HEK293 (cell line): ENCODE results near the gene TEAD3.

Experiments
- CTCF ChIA-PET: fragments of 350-600 bp; formaldehyde crosslinking; extraction: SDS; loops from one replicate; lab custom pipeline; 2021; ENCODE audit warnings: antibody characterized with exemption; lab: Yijun Ruan, JAX
- POLR2A ChIA-PET: fragments of 300-600 bp; formaldehyde crosslinking; extraction: SDS; loops from one replicate; lab custom pipeline; 2020; ENCODE audit warnings: antibody characterized with exemption, inconsistent platforms; lab: Yijun Ruan, JAX
- H3K27ac ChIP-seq: fragments of 200-500 bp; sonication (Bioruptor generic); 2 replicates; pipeline ENCODE4 v1.5.1; 2014; ENCODE audit warnings: low read depth, low read length, control low read depth, inconsistent platforms; ENCODE audit errors: extremely low read depth
- H3K36me3 ChIP-seq, 2 experiments: fragments of 200-500 bp in 1 of 2; sonication (Bioruptor generic) in 1 of 2; 1 replicate in 1 of 2; 2 replicates in 1 of 2; pipeline ENCODE4 v1.5.1; 2014 to 2017; ENCODE audit warnings: inconsistent platforms in 2 of 2, low read length in 2 of 2; ENCODE audit not compliant: control insufficient read depth in 2 of 2, insufficient read depth in 1 of 2
- H3K4me1 ChIP-seq: fragments of 200-500 bp; sonication (Bioruptor generic); 2 replicates; pipeline ENCODE4 v1.5.1; 2014; ENCODE audit warnings: mild to moderate bottlenecking, low read length, inconsistent platforms; ENCODE audit not compliant: control insufficient read depth, insufficient read depth
- H3K4me3 ChIP-seq: 2 replicates; pipeline ENCODE4 v1.5.1; 2011; ENCODE audit warnings: low read depth, mild to moderate bottlenecking, control low read depth, low read length, moderate library complexity
- H3K9me3 ChIP-seq: fragments of 200-500 bp; sonication (Bioruptor generic); 2 replicates; pipeline ENCODE4 v1.5.1; 2014; ENCODE audit warnings: low read depth, low read length, inconsistent platforms; ENCODE audit not compliant: control insufficient read depth, insufficient read depth
- GLIS1 ChIP-seq: fragments of 450-650 bp; formaldehyde crosslinking; IDR thresholded peaks from 2 replicates; pipeline ENCODE4 v1.5.1; 2016; ENCODE audit warnings: missing biosample characterization, missing genetic modification characterization
- GLIS2 ChIP-seq: fragments of 450-650 bp; formaldehyde crosslinking; IDR thresholded peaks from 2 replicates; pipeline ENCODE4 v1.5.1; 2016; ENCODE audit warnings: missing biosample characterization, missing genetic modification characterization
- HOXC10 ChIP-seq: sonication (generic); formaldehyde crosslinking; IDR thresholded peaks from 2 replicates; pipeline ENCODE4 v1.8.1; 2023; ENCODE audit warnings: mild to moderate bottlenecking, missing genetic modification reagents
- KLF1 ChIP-seq: fragments of 450-650 bp; formaldehyde crosslinking; IDR thresholded peaks from 2 replicates; pipeline ENCODE4 v1.5.1; 2016; ENCODE audit warnings: missing biosample characterization, missing genetic modification characterization
- KLF8 ChIP-seq: fragments of 450-650 bp; formaldehyde crosslinking; IDR thresholded peaks from 2 replicates; pipeline ENCODE4 v1.5.1; 2016; ENCODE audit warnings: missing biosample characterization, missing genetic modification characterization
- KLF9 ChIP-seq: fragments of 450-650 bp; formaldehyde crosslinking; IDR thresholded peaks from 2 replicates; pipeline ENCODE4 v1.5.1; 2016; ENCODE audit warnings: missing biosample characterization, missing genetic modification characterization, low read depth
- PATZ1 ChIP-seq: fragments of 450-650 bp; formaldehyde crosslinking; IDR thresholded peaks from 2 replicates; pipeline ENCODE4 v1.5.1; 2016; ENCODE audit warnings: missing biosample characterization, missing genetic modification characterization
- PBX3 ChIP-seq: sonication (generic); formaldehyde crosslinking; IDR thresholded peaks from 2 replicates; pipeline ENCODE4 v1.8.1; 2022; ENCODE audit warnings: mild to moderate bottlenecking, moderate library complexity, missing genetic modification reagents
- PRDM10 ChIP-seq: fragments of 450-650 bp; formaldehyde crosslinking; IDR thresholded peaks from 2 replicates; pipeline ENCODE4 v1.5.1; 2016; ENCODE audit warnings: missing biosample characterization, missing genetic modification characterization
- SP2 ChIP-seq: fragments of 450-650 bp; formaldehyde crosslinking; IDR thresholded peaks from 2 replicates; pipeline ENCODE4 v1.5.1; 2016; ENCODE audit warnings: missing biosample characterization, missing genetic modification characterization
- SP3 ChIP-seq: fragments of 450-650 bp; formaldehyde crosslinking; IDR thresholded peaks from 2 replicates; pipeline ENCODE4 v1.5.1; 2016; ENCODE audit warnings: missing biosample characterization, missing genetic modification characterization
- ZBTB20 ChIP-seq: fragments of 450-650 bp; formaldehyde crosslinking; IDR thresholded peaks from 2 replicates; pipeline ENCODE4 v1.5.1; 2016; ENCODE audit warnings: missing biosample characterization, missing genetic modification characterization
- ZBTB48 ChIP-seq: fragments of 450-650 bp; formaldehyde crosslinking; IDR thresholded peaks from 2 replicates; pipeline ENCODE4 v1.5.1; 2016; ENCODE audit warnings: missing biosample characterization, missing genetic modification characterization
- ZBTB8A ChIP-seq: fragments of 450-650 bp; formaldehyde crosslinking; IDR thresholded peaks from 2 replicates; pipeline ENCODE4 v1.5.1; 2016; ENCODE audit warnings: missing biosample characterization, missing genetic modification characterization
- ZNF121 ChIP-seq: fragments of 450-650 bp; formaldehyde crosslinking; IDR thresholded peaks from 2 replicates; pipeline ENCODE4 v1.5.1; 2016; ENCODE audit warnings: missing biosample characterization, missing genetic modification characterization
- ZNF155 ChIP-seq: fragments of 450-650 bp; formaldehyde crosslinking; IDR thresholded peaks from 2 replicates; pipeline ENCODE4 v1.5.1; 2016; ENCODE audit warnings: missing biosample characterization, missing genetic modification characterization
- ZNF23 ChIP-seq: fragments of 450-650 bp; formaldehyde crosslinking; IDR thresholded peaks from 2 replicates; pipeline ENCODE4 v1.5.1; 2016; ENCODE audit warnings: missing biosample characterization, missing genetic modification characterization, borderline replicate concordance
- ZNF239 ChIP-seq: fragments of 450-650 bp; formaldehyde crosslinking; IDR thresholded peaks from 2 replicates; pipeline ENCODE4 v1.5.1; 2016; ENCODE audit warnings: missing biosample characterization, missing genetic modification characterization
- ZNF280D ChIP-seq: fragments of 450-650 bp; formaldehyde crosslinking; IDR thresholded peaks from 2 replicates; pipeline ENCODE4 v1.5.1; 2016; ENCODE audit warnings: missing biosample characterization, missing genetic modification characterization
- ZNF423 ChIP-seq: fragments of 450-650 bp; formaldehyde crosslinking; IDR thresholded peaks from 2 replicates; pipeline ENCODE4 v1.5.1; 2016; ENCODE audit warnings: missing biosample characterization, missing genetic modification characterization
- ZNF544 ChIP-seq: fragments of 450-650 bp; formaldehyde crosslinking; IDR thresholded peaks from 2 replicates; pipeline ENCODE4 v1.5.0; 2017; ENCODE audit warnings: missing biosample characterization, missing genetic modification characterization
- ZNF596 ChIP-seq: fragments of 450-650 bp; IDR thresholded peaks from 2 replicates; pipeline ENCODE4 v1.5.0; 2018; ENCODE audit warnings: missing biosample characterization, mild to moderate bottlenecking, missing genetic modification characterization, moderate library complexity
- ZNF600 ChIP-seq: fragments of 450-650 bp; formaldehyde crosslinking; IDR thresholded peaks from 2 replicates; pipeline ENCODE4 v1.5.1; 2016; ENCODE audit warnings: missing biosample characterization, missing genetic modification characterization
- ZNF660 ChIP-seq: fragments of 450-650 bp; IDR thresholded peaks from 2 replicates; pipeline ENCODE4 v1.5.1; 2018; ENCODE audit warnings: missing biosample characterization, mild to moderate bottlenecking, missing genetic modification characterization
- TF ChIP-seq, protein P1 (sequence below): fragments of 450-650 bp; formaldehyde crosslinking; optimal IDR thresholded peaks from 2 replicates; pipeline ENCODE3; 2016; ENCODE audit warnings: missing biosample characterization, mild to moderate bottlenecking, missing genetic modification characterization

The TEAD3 gene

DNA sequence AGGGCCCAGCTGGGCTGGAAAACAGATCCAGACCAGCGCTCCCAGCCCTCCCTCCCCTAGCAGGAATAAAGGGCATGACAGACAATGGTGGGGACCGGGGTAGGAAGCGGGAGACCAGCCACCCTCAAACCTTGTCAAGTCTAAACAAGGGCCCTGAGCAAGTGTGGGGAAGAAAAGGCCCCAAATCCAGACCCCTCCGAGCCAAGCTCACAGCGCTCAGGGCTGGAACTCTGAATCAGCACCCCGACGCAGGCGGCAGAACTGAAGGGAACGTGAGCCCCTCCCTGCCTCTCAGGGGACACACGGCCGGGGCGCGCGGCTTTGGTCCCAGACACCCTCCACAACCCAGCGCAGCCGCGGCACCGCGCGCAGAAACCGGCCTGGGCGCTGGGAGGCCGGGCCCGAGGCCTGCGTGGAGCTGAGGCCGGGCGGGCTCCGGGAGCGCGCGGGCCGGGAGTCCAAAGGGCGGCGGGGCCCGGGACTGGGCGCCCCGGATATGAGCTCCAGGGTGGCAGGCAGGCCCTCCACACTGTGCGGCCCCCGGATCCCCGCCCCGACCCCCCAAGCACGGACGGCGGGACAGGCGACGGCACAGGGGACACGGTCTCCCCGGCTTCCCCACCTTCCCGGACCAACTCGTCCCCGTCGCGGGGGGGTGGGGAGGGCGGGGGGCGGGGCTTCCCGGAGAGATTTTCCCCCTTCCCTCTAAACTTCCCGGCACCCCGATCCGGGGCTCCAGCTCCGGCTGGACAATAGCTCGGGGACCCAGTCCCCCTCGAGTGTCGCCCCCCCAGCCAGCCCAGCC is 641 bp downstream of the TEAD3 start:
- Histone ChIP-seq H3K27ac (peak overlapping the region; percentile 38; the same call in 1 of the 2 replicates), H3K4me1 (peaks cover 8% of the 10 kb centered on the region), H3K36me3 (peaks cover 0 to 4% of the 10 kb centered on the region in 2 experiments; a peak in 1 of 3 replicates), H3K9me3 (no peaks in the 10 kb centered on the region), H3K4me3 (peak overlapping the region; percentile 73)
- POLR2A ChIA-PET = interaction anchor here (1.0 to 4.3 kb wide), 10 partner anchors 9 to 237 kb away, joined by 3 to 40 read pairs (median 4); partner anchors contain the start of genes RPL10A and ZNF76
- CTCF ChIA-PET = interaction anchor here (0.6 to 1.1 kb wide), 5 partner anchors 9 to 240 kb away, joined by 3 to 8 read pairs (median 3); no protein-coding TSS in a partner anchor
- TF ChIP-seq ZNF155 (tag by site-specific recombination) (no peak), ZBTB8A (tag by site-specific recombination) (peak; percentile 79), PBX3 (CRISPR knock-in tag) (0 out of 2 replicates have a peak, but pooled peaks have one; percentile 25), ZBTB48 (tag by site-specific recombination) (peak; percentile 65), KLF1 (tag by site-specific recombination) (no peak), HOXC10 (peak; percentile 44; the same call in 1 of the 2 replicates), ZNF121 (tag by site-specific recombination) (peak; percentile 96), ZBTB20 (tag by site-specific recombination) (peak; percentile 79), GLIS2 (tag by site-specific recombination) (peak; percentile 64; the same call in 1 of the 2 replicates), ZNF239 (tag by site-specific recombination) (peak; percentile 59; the same call in 1 of the 2 replicates), PATZ1 (tag by site-specific recombination) (peak; percentile 83), ZNF600 (peak; percentile 89), SP3 (tag by site-specific recombination) (peak; percentile 49), ZNF544 (tag by site-specific recombination) (no peak), ZNF596 (tag by site-specific recombination) (0 out of 2 replicates have a peak, but pooled peaks have one; percentile 6), ZNF280D (tag by site-specific recombination) (no peak), ZNF423 (tag by site-specific recombination) (no peak), SP2 (tag by site-specific recombination) (no peak; the same call in 1 of the 2 replicates), PRDM10 (tag by site-specific recombination) (peak; percentile 81), ZNF23 (no peak), ZNF660 (tag by site-specific recombination) (peak; percentile 61; the same call in 1 of the 2 replicates), KLF9 (tag by site-specific recombination) (peak; percentile 63; the same call in 1 of the 2 replicates), KLF8 (tag by site-specific recombination) (0 out of 2 replicates have a peak, but pooled peaks have one; percentile 6), GLIS1 (tag by site-specific recombination) (peak; percentile 30; the same call in 1 of the 2 replicates)
- TF ChIP-seq, protein P1, sequence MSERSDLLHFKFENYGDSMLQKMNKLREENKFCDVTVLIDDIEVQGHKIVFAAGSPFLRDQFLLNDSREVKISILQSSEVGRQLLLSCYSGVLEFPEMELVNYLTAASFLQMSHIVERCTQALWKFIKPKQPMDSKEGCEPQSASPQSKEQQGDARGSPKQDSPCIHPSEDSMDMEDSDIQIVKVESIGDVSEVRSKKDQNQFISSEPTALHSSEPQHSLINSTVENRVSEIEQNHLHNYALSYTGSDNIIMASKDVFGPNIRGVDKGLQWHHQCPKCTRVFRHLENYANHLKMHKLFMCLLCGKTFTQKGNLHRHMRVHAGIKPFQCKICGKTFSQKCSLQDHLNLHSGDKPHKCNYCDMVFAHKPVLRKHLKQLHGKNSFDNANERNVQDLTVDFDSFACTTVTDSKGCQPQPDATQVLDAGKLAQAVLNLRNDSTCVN (tag by site-specific recombination) = peak; percentile 76
